T-helper 22 cell (primary cell): ENCODE measurements around the gene ATG5.
"Not testable (repeated sequence)": the region's sequence is repeated elsewhere in the genome, so short reads cannot be mapped to it uniquely, and the experiment has no call there.

Source experiments
- DNase-seq: peaks from one replicate; pipeline ENCODE4 v3.0.0-alpha.2; 2020; ENCODE audit warnings: low read depth

Gene ATG5

DNA sequence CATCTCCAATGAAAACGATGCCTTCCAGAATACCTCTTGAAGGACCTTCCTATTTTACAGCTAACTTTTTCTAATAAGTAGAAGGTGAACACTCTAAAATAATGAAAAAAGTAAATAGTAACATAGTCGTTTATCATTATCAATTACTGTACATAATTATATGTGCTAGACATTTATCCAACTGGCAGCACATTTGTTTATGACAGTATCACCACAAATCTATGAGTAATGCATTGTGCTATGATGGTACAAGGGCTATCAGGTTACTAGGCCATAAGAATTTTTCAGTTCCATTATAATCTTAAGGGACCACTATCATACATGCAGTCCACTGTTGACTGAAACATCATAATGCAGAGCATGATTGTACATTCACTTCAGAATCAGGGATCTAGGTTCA is 68.4 kb downstream of the ATG5 start:
- no peak for DNase-seq

- DNase-seq: no peak
Observed at GRCh38 chr6:106256201-106256968, 69.2 kb downstream of the ATG5 start.

DNA sequence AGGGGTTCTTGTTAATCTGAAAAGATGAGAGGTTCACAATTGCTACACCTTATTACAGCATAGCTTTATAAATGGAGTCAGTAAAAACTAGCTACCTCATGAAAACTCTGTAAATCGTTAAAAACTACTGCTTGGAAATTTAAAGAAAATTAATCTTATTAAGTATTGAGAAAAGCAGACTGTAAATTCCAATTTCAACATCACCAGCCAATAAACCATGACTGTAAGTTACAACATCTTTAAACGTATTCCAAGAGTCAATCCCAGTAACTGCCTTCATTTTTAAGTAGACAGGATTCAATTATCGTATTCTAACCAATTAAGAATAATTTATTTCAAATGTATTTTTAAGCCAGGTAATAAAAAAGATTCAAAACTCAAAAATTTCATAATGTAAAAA is 70.3 kb downstream of the ATG5 start:
- no peak for DNase-seq

DNA sequence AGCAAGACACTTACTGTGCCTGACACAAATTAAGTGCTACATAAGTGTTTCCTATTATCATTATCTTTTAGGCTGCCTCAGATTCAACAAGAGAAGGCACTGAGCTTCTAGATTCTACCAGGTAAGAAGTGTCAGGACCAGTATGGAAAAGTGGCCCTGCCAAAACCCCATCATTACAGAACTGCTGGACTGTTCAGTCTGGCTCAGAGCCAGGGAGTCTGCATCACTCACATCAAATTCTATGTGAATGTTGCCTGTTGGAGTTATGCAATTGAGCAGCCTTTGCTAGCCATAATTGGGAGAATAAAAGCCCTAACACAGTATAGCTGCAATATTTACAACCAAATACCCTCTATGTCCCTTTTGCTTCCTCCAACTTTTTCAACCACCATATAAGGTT is 70.9 kb downstream of the ATG5 start:
- no peak for DNase-seq

DNA sequence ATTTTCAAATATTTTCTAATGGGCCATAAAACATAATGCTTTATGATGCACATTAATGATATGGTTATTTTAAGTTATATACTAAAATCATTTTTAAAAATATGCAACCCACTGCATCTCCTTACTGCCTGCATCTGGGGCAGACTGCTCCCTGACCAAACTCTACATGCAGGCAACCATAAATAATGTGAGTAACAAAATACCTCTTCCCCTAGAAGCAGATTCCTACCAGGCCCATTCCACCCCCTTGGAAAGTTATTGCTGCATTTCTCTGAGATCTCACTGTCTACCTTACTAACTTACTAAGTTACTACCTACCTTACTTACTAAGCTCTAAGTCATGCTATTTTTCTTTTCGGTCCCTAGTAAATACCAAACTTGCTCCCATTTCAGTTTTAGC is 71.8 kb downstream of the ATG5 start:
- no peak for DNase-seq

GRCh38 chr6:106253172-106253571 is 72.4 kb downstream of the ATG5 start:
- no peak for DNase-seq

DNA sequence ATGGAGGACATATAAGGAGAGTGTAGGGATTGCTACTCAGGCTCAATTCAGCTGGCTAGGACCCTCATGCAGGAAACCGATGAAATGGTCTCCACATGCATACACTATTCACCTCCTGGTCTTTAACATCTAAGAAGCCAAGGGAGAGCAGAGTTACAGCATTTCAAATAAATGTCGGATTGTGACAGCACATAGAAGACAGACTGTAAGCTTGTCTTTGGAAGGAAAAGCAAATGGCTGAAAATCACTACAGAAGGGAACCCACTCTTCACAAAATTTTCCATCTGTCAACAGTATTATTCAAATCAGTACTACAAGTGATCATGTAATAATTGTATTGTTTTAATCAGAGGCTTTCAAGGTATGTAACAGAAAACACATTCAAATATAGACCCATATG is 72.9 kb downstream of the ATG5 start:
- no peak for DNase-seq

DNA sequence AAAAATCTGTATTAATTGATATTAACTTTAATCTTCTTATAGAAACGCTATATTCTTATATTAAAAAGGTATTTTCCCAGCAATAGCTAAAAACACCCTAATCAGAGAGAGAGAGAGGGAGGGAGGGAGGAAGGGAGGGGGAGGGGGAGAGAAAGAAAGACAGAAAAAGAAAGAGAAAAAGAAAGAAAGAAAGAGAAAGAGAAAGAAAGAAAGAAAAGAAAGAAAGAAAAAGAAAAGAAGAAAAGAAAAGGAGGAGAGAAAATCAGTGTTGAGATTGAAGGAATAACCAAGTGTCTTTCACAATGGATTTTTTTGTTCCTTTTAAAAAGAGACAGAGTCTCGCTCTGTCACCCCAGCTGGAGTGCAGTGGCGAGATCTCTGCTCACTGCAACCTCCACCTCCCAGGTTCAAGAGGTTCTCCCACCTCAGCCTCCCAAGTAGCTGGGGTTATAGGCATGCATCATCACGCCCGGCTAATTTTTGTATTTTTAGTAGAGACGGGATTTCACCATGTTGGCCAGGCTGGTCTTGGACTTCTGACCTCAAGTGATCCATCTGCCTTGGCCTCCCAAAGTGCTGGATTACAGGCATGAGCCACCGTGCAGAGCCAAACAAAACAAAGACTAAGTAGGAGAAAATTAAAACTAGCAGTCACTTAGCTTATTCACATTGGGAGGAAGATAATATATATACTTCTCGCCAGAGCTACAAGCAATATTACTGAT is 73.9 kb downstream of the ATG5 start:
- DNase-seq: not testable (repeated sequence)

DNA sequence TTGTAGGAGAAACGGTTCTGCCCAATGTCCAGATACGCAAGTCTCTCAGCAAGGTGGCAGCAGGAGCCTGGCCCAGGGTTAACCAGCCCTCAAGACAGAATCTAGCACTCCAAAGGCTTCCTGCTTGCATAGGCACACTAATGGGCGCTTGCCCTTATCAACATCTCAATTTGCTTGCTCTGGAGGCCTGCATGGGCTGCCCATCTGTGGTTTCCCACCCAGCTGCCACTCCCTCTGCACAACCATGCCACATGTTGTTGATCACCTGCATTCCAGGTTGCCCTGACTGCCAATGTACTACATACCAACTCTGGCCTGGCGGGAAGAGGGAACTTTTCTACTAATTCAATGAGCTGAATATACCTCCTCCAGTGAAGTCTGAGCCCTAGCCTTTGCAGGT is 74.6 kb downstream of the ATG5 start:
- no peak for DNase-seq

DNA sequence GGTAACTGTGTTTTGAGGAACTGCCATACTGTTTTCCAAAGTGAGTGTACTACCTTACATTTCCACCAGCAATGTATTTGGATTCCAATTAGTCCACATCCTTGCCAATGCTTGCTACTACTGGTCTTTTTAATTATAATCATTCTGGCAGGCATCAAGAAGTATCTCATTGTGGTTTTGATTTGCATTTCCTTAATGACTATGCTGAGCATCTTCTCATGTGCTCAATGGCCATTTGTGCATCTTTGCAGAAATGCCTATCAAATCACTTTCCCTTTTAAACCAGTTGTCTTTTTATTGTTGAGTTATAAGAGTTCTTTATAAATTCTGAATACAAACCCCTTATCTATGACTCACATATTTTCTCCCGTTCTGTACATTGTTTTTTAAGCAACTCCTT is 75.9 kb downstream of the ATG5 start:
- no peak for DNase-seq

DNA sequence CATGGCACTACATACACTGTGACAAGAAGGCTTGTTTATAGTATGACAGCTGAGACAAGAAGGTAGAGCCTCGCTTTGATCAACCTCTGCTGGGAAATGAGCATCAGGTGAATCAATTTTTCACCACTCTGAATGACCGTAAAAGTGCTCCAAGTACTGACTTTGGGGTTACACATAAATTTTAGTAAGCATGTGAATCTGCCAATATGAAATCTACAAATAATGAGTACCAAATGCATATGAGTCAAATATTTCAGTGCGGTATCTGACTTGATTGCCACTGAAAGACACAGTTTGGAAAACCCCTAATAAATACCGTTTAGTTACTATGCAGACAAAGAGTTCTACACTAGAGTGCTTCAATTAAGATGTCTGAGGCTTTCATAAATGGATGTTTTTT is 77.8 kb downstream of the ATG5 start:
- no peak for DNase-seq

DNA sequence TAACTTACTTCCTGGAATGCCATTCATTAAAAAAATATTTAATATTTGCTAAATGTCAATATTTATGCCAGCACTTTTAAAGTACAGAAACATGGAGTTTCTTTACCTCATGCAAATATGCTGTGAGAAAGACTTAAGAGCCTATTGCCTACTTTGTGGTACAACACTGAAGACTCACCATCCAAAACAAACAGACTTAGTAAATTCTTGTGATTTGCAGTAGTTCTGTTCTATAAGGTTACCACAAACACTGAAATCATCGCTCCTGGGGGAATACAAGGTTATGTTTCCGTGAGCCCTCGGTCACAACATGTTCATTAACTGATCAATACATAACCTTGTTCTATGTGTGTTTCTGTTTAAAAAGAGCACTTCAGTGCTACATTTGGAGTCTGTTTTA is 78.3 kb downstream of the ATG5 start:
- DNase-seq: no peak

GRCh38 chr6:106244931-106245330 is 80.6 kb downstream of the ATG5 start:
- no peak for DNase-seq

DNA sequence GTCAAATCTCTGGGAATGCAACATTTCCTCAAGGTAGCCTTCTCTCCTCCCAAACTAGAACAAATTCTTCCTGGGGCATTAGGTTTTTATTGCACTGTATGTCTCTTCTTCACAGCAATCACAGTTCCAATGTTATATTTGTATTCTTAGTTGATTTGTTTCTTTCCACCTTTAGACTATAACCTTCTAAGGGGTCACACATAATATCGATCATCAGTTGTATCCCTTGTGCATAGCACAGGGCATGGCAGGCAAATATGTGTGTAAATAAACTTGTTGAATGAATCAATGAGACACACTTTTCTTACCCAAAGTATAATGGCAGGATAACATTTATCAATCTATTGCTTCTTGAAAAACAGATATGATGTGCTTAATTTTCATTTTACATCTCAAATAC is 81.0 kb downstream of the ATG5 start:
- DNase-seq: no peak

DNA sequence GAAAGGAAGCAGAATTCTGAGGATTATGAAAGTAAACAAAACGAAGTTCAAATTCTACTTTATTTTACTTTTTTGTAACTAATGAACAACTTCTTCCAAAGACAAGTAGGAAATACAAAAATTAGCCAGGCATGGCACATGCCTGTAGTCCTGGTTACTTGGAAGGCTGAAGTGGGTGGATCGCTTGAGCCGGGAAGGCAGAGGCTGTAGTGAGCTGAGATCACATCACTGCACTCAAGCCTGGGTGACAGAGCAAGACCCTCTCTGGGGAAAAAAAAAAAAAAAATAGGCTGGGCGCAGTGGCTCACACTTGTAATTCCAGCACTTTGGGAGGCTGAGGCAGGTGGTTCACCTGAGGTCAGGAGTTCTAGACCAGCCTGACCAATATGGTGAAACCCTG is 82.3 kb downstream of the ATG5 start:
- DNase-seq: no peak

- DNase-seq: no peak
Observed at GRCh38 chr6:106241498-106241897, 84.1 kb downstream of the ATG5 start.

- DNase-seq: no peak
Observed at GRCh38 chr6:106237286-106237685, 88.3 kb downstream of the ATG5 start.

GRCh38 chr6:106229876-106230445 is 95.6 kb downstream of the ATG5 start:
- DNase-seq: not testable (repeated sequence)

GRCh38 chr6:106227612-106228507 is 97.7 kb downstream of the ATG5 start:
- no peak for DNase-seq

DNA sequence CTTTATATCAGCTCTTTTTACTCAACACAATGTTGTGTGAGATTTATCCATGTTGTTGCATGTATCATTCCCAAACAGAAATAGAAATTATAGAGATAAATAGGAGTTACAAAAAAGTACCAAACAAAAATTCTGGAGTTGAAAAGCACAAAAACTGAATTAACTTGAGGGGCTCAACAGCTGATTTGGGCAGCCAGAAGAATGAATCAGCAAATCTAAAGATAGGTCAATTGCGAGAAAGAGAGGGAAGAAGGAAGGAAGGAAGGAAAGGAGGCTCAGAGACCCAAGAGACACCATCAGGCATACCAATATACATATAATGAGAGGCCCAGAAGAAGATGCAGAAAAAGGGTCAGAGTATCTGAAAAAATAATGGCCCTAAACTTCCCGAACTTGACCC is 98.9 kb downstream of the ATG5 start:
- no peak for DNase-seq

DNA sequence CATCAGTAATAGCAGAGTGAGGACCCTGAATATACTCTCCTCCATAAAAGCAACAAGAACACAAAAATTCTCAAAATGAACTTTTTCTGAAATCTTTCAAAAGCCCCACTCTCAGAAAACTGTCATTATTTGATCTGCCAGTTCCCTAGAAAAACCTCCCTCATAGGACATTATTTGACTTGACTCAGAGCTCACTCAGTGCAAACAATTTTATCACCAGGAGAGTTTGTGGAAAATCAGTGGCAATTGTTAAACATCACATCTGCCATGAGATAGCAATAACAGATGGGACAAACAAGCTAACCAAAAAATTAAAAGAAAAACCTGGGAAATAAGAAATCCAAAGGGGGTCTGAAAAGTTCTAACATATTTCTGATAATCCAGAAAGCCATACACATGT is 100.0 kb downstream of the ATG5 start:
- DNase-seq: no peak

DNA sequence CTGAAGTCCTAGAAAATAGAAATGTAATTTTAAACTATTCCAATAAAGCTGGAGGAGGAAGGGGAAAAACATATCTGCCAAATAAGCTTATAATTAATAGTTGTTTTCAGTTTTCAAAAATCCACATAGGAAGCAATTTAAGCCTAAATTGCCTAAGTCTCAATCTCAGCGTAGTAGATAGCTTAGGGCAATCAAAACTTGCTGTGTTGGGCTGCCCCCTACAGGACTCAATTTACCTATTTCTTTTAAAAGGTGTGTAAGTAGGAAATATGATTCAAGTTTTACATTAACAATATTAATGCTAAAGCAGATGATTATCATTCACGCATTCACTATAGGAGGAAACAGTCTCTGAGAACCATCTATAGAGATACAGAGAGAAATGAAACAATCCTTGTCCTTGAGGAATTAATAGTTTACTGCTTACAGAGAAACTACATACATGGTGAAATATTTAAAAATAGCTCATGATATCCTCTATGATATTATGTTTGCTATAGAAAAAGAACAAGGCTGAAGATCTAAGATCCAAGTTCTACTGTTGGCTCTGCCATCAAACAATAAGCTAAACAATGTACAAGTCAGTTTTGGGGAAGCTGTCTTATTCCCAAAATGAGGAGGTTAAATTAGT is 102.1 kb downstream of the ATG5 start:
- DNase-seq: peak; percentile 48
